HepG2 (cell line): ENCODE data around the gene SLC2A11. TPM values are rescaled to one million over a fixed set of nuclear protein-coding genes. Genes with fewer than 3 reads are reported as not detected.

Experiments used
- GLI4 ChIP-seq: sonication (generic); formaldehyde crosslinking; IDR thresholded peaks from 2 replicates; pipeline ENCODE4 v1.5.1; 2020; ENCODE audit warnings: missing genetic modification reagents, mild to moderate bottlenecking, moderate library complexity, borderline replicate concordance
- HMG20B ChIP-seq: conservative IDR thresholded peaks from 2 replicates; pipeline ENCODE4 v1.6.1; 2016; ENCODE audit warnings: missing genetic modification reagents, missing compliant biosample characterization
- RARG ChIP-seq: sonication (generic); formaldehyde crosslinking; IDR thresholded peaks from 2 replicates; pipeline ENCODE4 v1.4.0; 2020; ENCODE audit warnings: low read depth, mild to moderate bottlenecking, missing genetic modification reagents
- SNAPC2 ChIP-seq: sonication (generic); formaldehyde crosslinking; IDR thresholded peaks from 2 replicates; pipeline ENCODE4 v1.8.1; 2022; ENCODE audit warnings: mild to moderate bottlenecking, missing genetic modification reagents
- TAF15 ChIP-seq: fragments of 200-400 bp; formaldehyde crosslinking; IDR thresholded peaks from one replicate; pipeline ENCODE4 v1.6.1; 2018; ENCODE audit warnings: mild to moderate bottlenecking, low read depth, low read length; ENCODE audit not compliant: poor library complexity, severe bottlenecking
- TCF12 ChIP-seq, 2 experiments: fragments of 450-650 bp in 1 of 2; sonication (generic) in 1 of 2; formaldehyde crosslinking in 1 of 2; IDR thresholded peaks; 2 replicates each; pipeline versions ENCODE4 v1.6.1 to v1.8.0; 2017 to 2022; ENCODE audit warnings: antibody characterized with exemption in 1 of 2, mild to moderate bottlenecking in 1 of 2, missing genetic modification reagents in 1 of 2, moderate library complexity in 1 of 2
- ZGPAT ChIP-seq: IDR thresholded peaks from 2 replicates; pipeline ENCODE4 v1.6.1; 2016; ENCODE audit warnings: mild to moderate bottlenecking
- ZNF557 ChIP-seq: sonication (generic); formaldehyde crosslinking; IDR thresholded peaks from 2 replicates; pipeline ENCODE4 v1.4.0; 2020; ENCODE audit warnings: missing genetic modification reagents
- ZSCAN12 ChIP-seq: sonication (generic); formaldehyde crosslinking; IDR thresholded peaks from 2 replicates; pipeline ENCODE4 v1.9.0; 2021; ENCODE audit warnings: mild to moderate bottlenecking, missing genetic modification reagents
- ZSCAN31 ChIP-seq: sonication (generic); formaldehyde crosslinking; IDR thresholded peaks from 2 replicates; pipeline ENCODE4 v1.5.0; 2020; ENCODE audit warnings: low read depth, mild to moderate bottlenecking, missing genetic modification reagents
- polyA plus RNA-seq, 8 experiments: library from polyadenylated mRNA; depleted of rRNA in 3 of 8; stranded (reverse) in 7 of 8; unstranded in 1 of 8; fragments of >200 nt; fragmentation: Illumina TruSeq in 4 of 8; extraction: Trizol in 4 of 8; gene quantifications; 2 replicates each; pipeline versions ENCODE4 v1.2.1 to v1.2.3, GENCODE V29; 2011 to 2016; ENCODE audit warnings: low read depth in 4 of 8, missing spikeins in 1 of 8, mixed read lengths in 1 of 8; ENCODE audit not compliant: insufficient read depth in 1 of 8
- total RNA-seq, 5 experiments: library from RNA; depleted of rRNA; stranded (reverse); fragments of >200 nt; fragmentation: Illumina TruSeq; extraction: Trizol; gene quantifications; 2 replicates each; pipeline ENCODE4 v1.2.3, GENCODE V29; 2016; ENCODE audit warnings: low read depth in 1 of 5
- TF ChIP-seq, protein P1 (sequence below): sonication (generic); formaldehyde crosslinking; IDR thresholded peaks from 2 replicates; pipeline ENCODE4 v1.4.0; 2020; ENCODE audit warnings: missing genetic modification reagents, mild to moderate bottlenecking, borderline replicate concordance
- TF ChIP-seq, protein P2 (sequence below): sonication (generic); formaldehyde crosslinking; IDR thresholded peaks from 2 replicates; pipeline ENCODE4 v1.5.0; 2020; ENCODE audit warnings: mild to moderate bottlenecking, missing genetic modification reagents, borderline replicate concordance
- TF ChIP-seq, protein P3 (sequence below): sonication (generic); formaldehyde crosslinking; IDR thresholded peaks from 2 replicates; pipeline ENCODE4 v1.5.1; 2020; ENCODE audit warnings: missing genetic modification reagents, mild to moderate bottlenecking, borderline replicate concordance

The SLC2A11 gene
- total and polyA plus RNA-seq, 2 of the 13 experiments (the other 11 are each of a cell fraction or from before 2014, with no cell fraction given) = 15.2 to 15.4 TPM

- TF ChIP-seq RARG (no peak), SNAPC2 (CRISPR knock-in tag) (no peak), ZSCAN12 (no peak), GLI4 (peak; percentile 86; the same call in 1 of the 2 replicates), ZGPAT (CRISPR knock-in tag) (peak; percentile 85), TCF12 (IDR thresholded peaks at IDR 0.05) (no peak), TCF12 (CRISPR knock-in tag; IDR thresholded peaks at IDR 0.05) (no peak), TAF15 (no peak), ZNF557 (no peak), HMG20B (no peak), ZSCAN31 (CRISPR knock-in tag) (peak; percentile 82; the same call in 1 of the 2 replicates)
- TF ChIP-seq, protein P1, sequence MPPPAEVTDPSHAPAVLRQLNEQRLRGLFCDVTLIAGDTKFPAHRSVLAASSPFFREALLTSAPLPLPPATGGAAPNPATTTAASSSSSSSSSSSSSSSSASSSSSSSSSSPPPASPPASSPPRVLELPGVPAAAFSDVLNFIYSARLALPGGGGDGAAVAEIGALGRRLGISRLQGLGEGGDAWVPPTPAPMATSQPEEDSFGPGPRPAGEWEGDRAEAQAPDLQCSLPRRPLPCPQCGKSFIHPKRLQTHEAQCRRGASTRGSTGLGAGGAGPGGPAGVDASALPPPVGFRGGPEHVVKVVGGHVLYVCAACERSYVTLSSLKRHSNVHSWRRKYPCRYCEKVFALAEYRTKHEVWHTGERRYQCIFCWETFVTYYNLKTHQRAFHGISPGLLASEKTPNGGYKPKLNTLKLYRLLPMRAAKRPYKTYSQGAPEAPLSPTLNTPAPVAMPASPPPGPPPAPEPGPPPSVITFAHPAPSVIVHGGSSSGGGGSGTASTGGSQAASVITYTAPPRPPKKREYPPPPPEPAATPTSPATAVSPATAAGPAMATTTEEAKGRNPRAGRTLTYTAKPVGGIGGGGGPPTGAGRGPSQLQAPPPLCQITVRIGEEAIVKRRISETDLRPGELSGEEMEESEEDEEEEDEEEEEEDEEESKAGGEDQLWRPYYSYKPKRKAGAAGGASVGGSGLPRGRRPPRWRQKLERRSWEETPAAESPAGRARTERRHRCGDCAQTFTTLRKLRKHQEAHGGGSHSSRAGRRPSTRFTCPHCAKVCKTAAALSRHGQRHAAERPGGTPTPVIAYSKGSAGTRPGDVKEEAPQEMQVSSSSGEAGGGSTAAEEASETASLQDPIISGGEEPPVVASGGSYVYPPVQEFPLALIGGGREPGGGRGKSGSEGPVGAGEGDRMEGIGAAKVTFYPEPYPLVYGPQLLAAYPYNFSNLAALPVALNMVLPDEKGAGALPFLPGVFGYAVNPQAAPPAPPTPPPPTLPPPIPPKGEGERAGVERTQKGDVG (CRISPR knock-in tag) = peak; percentile 71; the same call in 1 of the 2 replicates
- TF ChIP-seq, protein P2, sequence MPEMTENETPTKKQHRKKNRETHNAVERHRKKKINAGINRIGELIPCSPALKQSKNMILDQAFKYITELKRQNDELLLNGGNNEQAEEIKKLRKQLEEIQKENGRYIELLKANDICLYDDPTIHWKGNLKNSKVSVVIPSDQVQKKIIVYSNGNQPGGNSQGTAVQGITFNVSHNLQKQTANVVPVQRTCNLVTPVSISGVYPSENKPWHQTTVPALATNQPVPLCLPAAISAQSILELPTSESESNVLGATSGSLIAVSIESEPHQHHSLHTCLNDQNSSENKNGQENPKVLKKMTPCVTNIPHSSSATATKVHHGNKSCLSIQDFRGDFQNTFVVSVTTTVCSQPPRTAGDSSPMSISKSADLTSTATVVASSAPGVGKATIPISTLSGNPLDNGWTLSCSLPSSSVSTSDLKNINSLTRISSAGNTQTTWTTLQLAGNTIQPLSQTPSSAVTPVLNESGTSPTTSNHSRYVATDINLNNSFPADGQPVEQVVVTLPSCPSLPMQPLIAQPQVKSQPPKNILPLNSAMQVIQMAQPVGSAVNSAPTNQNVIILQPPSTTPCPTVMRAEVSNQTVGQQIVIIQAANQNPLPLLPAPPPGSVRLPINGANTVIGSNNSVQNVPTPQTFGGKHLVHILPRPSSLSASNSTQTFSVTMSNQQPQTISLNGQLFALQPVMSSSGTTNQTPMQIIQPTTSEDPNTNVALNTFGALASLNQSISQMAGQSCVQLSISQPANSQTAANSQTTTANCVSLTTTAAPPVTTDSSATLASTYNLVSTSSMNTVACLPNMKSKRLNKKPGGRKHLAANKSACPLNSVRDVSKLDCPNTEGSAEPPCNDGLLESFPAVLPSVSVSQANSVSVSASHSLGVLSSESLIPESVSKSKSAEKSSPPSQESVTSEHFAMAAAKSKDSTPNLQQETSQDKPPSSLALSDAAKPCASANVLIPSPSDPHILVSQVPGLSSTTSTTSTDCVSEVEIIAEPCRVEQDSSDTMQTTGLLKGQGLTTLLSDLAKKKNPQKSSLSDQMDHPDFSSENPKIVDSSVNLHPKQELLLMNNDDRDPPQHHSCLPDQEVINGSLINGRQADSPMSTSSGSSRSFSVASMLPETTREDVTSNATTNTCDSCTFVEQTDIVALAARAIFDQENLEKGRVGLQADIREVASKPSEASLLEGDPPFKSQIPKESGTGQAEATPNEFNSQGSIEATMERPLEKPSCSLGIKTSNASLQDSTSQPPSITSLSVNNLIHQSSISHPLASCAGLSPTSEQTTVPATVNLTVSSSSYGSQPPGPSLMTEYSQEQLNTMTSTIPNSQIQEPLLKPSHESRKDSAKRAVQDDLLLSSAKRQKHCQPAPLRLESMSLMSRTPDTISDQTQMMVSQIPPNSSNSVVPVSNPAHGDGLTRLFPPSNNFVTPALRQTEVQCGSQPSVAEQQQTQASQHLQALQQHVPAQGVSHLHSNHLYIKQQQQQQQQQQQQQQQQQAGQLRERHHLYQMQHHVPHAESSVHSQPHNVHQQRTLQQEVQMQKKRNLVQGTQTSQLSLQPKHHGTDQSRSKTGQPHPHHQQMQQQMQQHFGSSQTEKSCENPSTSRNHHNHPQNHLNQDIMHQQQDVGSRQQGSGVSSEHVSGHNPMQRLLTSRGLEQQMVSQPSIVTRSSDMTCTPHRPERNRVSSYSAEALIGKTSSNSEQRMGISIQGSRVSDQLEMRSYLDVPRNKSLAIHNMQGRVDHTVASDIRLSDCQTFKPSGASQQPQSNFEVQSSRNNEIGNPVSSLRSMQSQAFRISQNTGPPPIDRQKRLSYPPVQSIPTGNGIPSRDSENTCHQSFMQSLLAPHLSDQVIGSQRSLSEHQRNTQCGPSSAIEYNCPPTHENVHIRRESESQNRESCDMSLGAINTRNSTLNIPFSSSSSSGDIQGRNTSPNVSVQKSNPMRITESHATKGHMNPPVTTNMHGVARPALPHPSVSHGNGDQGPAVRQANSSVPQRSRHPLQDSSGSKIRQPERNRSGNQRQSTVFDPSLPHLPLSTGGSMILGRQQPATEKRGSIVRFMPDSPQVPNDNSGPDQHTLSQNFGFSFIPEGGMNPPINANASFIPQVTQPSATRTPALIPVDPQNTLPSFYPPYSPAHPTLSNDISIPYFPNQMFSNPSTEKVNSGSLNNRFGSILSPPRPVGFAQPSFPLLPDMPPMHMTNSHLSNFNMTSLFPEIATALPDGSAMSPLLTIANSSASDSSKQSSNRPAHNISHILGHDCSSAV (CRISPR knock-in tag) = no peak
- TF ChIP-seq, protein P3, sequence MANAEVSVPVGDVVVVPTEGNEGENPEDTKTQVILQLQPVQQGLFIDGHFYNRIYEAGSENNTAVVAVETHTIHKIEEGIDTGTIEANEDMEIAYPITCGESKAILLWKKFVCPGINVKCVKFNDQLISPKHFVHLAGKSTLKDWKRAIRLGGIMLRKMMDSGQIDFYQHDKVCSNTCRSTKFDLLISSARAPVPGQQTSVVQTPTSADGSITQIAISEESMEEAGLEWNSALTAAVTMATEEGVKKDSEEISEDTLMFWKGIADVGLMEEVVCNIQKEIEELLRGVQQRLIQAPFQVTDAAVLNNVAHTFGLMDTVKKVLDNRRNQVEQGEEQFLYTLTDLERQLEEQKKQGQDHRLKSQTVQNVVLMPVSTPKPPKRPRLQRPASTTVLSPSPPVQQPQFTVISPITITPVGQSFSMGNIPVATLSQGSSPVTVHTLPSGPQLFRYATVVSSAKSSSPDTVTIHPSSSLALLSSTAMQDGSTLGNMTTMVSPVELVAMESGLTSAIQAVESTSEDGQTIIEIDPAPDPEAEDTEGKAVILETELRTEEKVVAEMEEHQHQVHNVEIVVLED (CRISPR knock-in tag) = peak; percentile 82
These were observed 56.1 kb downstream of the SLC2A11 start (continued) for GRCh38 chr22:23913661-23914353.
